Keratinocyte (primary cell): ENCODE results near the gene UMAD1.

Experiments
- EZH2 ChIP-seq: IDR thresholded peaks from one replicate; pipeline ENCODE4 v1.6.1; 2012; ENCODE audit warnings: inconsistent platforms, mild to moderate bottlenecking, low read length, moderate library complexity
- TF ChIP-seq, protein P1 (sequence below), 3 experiments: IDR thresholded peaks in 1 of 3; conservative IDR thresholded peaks in 1 of 3; optimal IDR thresholded peaks in 1 of 3; 2 replicates in 2 of 3; 3 replicates in 1 of 3; pipeline versions ENCODE3 to v1.5.1; 2011; ENCODE audit warnings: low read length in 3 of 3, mild to moderate bottlenecking in 3 of 3, moderate library complexity in 2 of 3, control low read depth in 1 of 3, inconsistent platforms in 1 of 3; ENCODE audit not compliant: insufficient read depth in 2 of 3; ENCODE audit errors: extremely low read depth in 1 of 3

GRCh38 chr7:7596176-7596575, 44.4 kb upstream of the UMAD1 start:
- TF ChIP-seq, protein P1, sequence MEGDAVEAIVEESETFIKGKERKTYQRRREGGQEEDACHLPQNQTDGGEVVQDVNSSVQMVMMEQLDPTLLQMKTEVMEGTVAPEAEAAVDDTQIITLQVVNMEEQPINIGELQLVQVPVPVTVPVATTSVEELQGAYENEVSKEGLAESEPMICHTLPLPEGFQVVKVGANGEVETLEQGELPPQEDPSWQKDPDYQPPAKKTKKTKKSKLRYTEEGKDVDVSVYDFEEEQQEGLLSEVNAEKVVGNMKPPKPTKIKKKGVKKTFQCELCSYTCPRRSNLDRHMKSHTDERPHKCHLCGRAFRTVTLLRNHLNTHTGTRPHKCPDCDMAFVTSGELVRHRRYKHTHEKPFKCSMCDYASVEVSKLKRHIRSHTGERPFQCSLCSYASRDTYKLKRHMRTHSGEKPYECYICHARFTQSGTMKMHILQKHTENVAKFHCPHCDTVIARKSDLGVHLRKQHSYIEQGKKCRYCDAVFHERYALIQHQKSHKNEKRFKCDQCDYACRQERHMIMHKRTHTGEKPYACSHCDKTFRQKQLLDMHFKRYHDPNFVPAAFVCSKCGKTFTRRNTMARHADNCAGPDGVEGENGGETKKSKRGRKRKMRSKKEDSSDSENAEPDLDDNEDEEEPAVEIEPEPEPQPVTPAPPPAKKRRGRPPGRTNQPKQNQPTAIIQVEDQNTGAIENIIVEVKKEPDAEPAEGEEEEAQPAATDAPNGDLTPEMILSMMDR (optimal IDR thresholded peaks at IDR 0.05 in 1 of 3, IDR thresholded peaks at IDR 0.05 in 1 of 3, conservative IDR thresholded peaks at IDR 0.05 in 1 of 3; ENCODE audit: extremely low read depth in 1 of 3, insufficient read depth in 2 of 3, low read length in 3 of 3), result no peak
- TF ChIP-seq EZH2, result no peak
